Activated T-helper 1 cell treated with anti-CD3 and anti-CD28 coated beads, Interleukin-12 subunit alpha, Interleukin-12 subunit beta, Interleukin-2, Interleukin-4 antibody, amounts not matched to agents 30 ng/mL and 10 ng/mL and 1 ng/mL, durations not matched to agents 14 hours and 24 hours and 36 hours (primary cell): Measurements from ENCODE around the gene UFC1. TPM values are rescaled to one million over a fixed set of nuclear protein-coding genes. Genes with fewer than 3 reads are reported as not detected.

ENCODE experiments used
- DNase-seq: peaks from one replicate; pipeline ENCODE4 v3.0.0; 2021; ENCODE audit warnings: low spot score
- H3K27ac Mint-ChIP-seq: one replicate; pipeline ENCODE4 v1.8.0; 2021; ENCODE audit warnings: mild to moderate bottlenecking, mixed read lengths
- H3K27me3 Mint-ChIP-seq: one replicate; pipeline ENCODE4 v1.8.0; 2022; ENCODE audit warnings: mild to moderate bottlenecking, moderate library complexity, mixed read lengths; ENCODE audit not compliant: insufficient read depth
- H3K36me3 Mint-ChIP-seq: one replicate; pipeline ENCODE4 v1.8.0; 2021; ENCODE audit warnings: low read depth, mixed read lengths
- H3K4me1 Mint-ChIP-seq: one replicate; pipeline ENCODE4 v1.8.0; 2021; ENCODE audit warnings: low read depth, mixed read lengths
- H3K4me3 Mint-ChIP-seq: one replicate; pipeline ENCODE4 v1.8.0; 2021; ENCODE audit warnings: mild to moderate bottlenecking, moderate library complexity, mixed read lengths
- H3K9me3 Mint-ChIP-seq: one replicate; pipeline ENCODE4 v1.8.0; 2021; ENCODE audit warnings: mixed read lengths
- intact Hi-C: fragments of 100-400 bp; cut with micrococcal nuclease; formaldehyde crosslinking; loops from one replicate; pipeline ENCODE4 v1.15.1; 2024
- total RNA-seq: library from RNA; stranded (reverse); gene quantifications from 2 replicates; pipeline ENCODE4 v1.2.3, GENCODE V29; 2022

UFC1 gene
- total RNA-seq, 1 donor from 2014 or later = 86.3 TPM

- no peaks in the 10 kb centered on the region for H3K27me3 Mint-ChIP-seq
- H3K36me3 Mint-ChIP-seq = peaks cover 23% of the 10 kb centered on the region
- peak overlapping the region; percentile 97 for H3K27ac Mint-ChIP-seq
- intact Hi-C loops = no loop called here
- H3K4me1 Mint-ChIP-seq = peaks cover 69% of the 10 kb centered on the region
- H3K4me3 Mint-ChIP-seq = peak overlapping the region; percentile 96
- DNase-seq = no peak
- no peaks in the 10 kb centered on the region for H3K9me3 Mint-ChIP-seq
Measured at GRCh38 chr1:161200992-161201835, 47.4 kb downstream of the UFC1 start.

- peak within 1 kb of the TSS; percentile 97 for H3K27ac Mint-ChIP-seq
- H3K9me3 Mint-ChIP-seq = no peaks in the 10 kb centered on the region
- intact Hi-C loops = loop anchor here (1.0 to 2.0 kb wide), 7 partner anchors 10 to 112 kb away; partner anchors contain the start of genes NIT1, PFDN2, SDHC and UFC1
- H3K4me1 Mint-ChIP-seq = peaks cover 77% of the 10 kb centered on the region
- H3K27me3 Mint-ChIP-seq = no peaks in the 10 kb centered on the region
- H3K4me3 Mint-ChIP-seq = peak within 1 kb of the TSS; percentile 96
- peaks cover 27% of the 10 kb centered on the region for H3K36me3 Mint-ChIP-seq
- peak; percentile 93 for DNase-seq
Measured at GRCh38 chr1:161201836-161202712, 48.3 kb downstream of the UFC1 start, which contains the start of gene NDUFS2. Gene NDUFS2 (plus strand): TSS chr1:161202367. CDS start chr1:161202386, 19 bp downstream.

- intact Hi-C loops = no loop called here
- H3K36me3 Mint-ChIP-seq = peaks cover 46% of the 10 kb centered on the region
- H3K4me1 Mint-ChIP-seq = peaks cover 54% of the 10 kb centered on the region
- no peaks in the 10 kb centered on the region for H3K9me3 Mint-ChIP-seq
- DNase-seq = no peak
- no peaks in the 10 kb centered on the region for H3K27me3 Mint-ChIP-seq
- H3K4me3 Mint-ChIP-seq = no peak overlapping the region
- H3K27ac Mint-ChIP-seq = no peak overlapping the region
Measured at GRCh38 chr1:161206411-161207140, 52.8 kb downstream of the UFC1 start.

GRCh38 chr1:161207173-161207572, 53.4 kb downstream of the UFC1 start:
- Mint-ChIP-seq H3K4me1 (peaks cover 49% of the 10 kb centered on the region), H3K27me3 (no peaks in the 10 kb centered on the region), H3K9me3 (no peaks in the 10 kb centered on the region), H3K36me3 (peaks cover 52% of the 10 kb centered on the region), H3K27ac (no peak overlapping the region), H3K4me3 (no peak overlapping the region)
- intact Hi-C loops = no loop called here
- no peak for DNase-seq

Other genes starting within 250 kb of the UFC1 start
- gene ITLN2, start 199.2 kb upstream of the UFC1 start, total RNA-seq = not detected in 2 replicates
- gene F11R, start 132.8 kb upstream of the UFC1 start, total RNA-seq = 11.9 and 13.5 TPM in 2 replicates
- 40.5 and 43.3 TPM in 2 replicates for gene TSTD1, start 115.0 kb upstream of the UFC1 start, total RNA-seq
- 50.6 and 51.5 TPM in 2 replicates for gene USF1, start 108.0 kb upstream of the UFC1 start, total RNA-seq
- gene ARHGAP30, start 84.1 kb upstream of the UFC1 start, total RNA-seq = 149 and 151 TPM in 2 replicates
- gene NECTIN4, start 64.4 kb upstream of the UFC1 start, total RNA-seq = not detected in 2 replicates
- gene KLHDC9, start 55.6 kb upstream of the UFC1 start, total RNA-seq = not detected in 2 replicates
- 147 and 164 TPM in 2 replicates for gene PFDN2, start 35.9 kb upstream of the UFC1 start, total RNA-seq
- gene NIT1, start 35.9 kb upstream of the UFC1 start, total RNA-seq = 51.3 and 56.3 TPM in 2 replicates
- gene DEDD, start 21.3 kb upstream of the UFC1 start, total RNA-seq = 44.5 and 48.0 TPM in 2 replicates
- gene USP21, start 5.5 kb downstream of the UFC1 start, total RNA-seq = 32.9 and 38.2 TPM in 2 replicates
- gene PPOX, start 12.4 kb downstream of the UFC1 start, total RNA-seq = 25.1 and 26.0 TPM in 2 replicates
- gene B4GALT3, start 23.5 kb downstream of the UFC1 start, total RNA-seq = 66.4 and 68.2 TPM in 2 replicates
- 0.23 and 0.24 TPM in 2 replicates for gene ADAMTS4, start 45.1 kb downstream of the UFC1 start, total RNA-seq
- gene NDUFS2, start 48.4 kb downstream of the UFC1 start, total RNA-seq = 72.9 and 84.1 TPM in 2 replicates
- gene FCER1G, start 61.3 kb downstream of the UFC1 start, total RNA-seq = 0.93 and 1.5 TPM in 2 replicates
- not detected in 2 replicates for gene APOA2, start 69.7 kb downstream of the UFC1 start, total RNA-seq
- gene TOMM40L, start 72.1 kb downstream of the UFC1 start, total RNA-seq = 25.3 and 28.0 TPM in 2 replicates
- gene NR1I3, start 84.2 kb downstream of the UFC1 start, total RNA-seq = not detected in 2 replicates
- gene PCP4L1, start 104.8 kb downstream of the UFC1 start, total RNA-seq = 0.20 TPM in 1 of 2 replicates, not detected in the other
- gene MPZ, start 156.0 kb downstream of the UFC1 start, total RNA-seq = 3.0 and 4.0 TPM in 2 replicates
- gene SDHC, start 160.4 kb downstream of the UFC1 start, total RNA-seq = 157 and 162 TPM in 2 replicates
- gene CFAP126, start 213.9 kb downstream of the UFC1 start, total RNA-seq = not detected in 2 replicates